ENCODE measurements around the gene FOS. TPM values are rescaled to one million over a fixed set of nuclear protein-coding genes. Genes with fewer than 3 reads are reported as not detected.

FOS gene
- total and polyA plus RNA-seq, 2 of the 13 experiments (the other 11 are each of a cell fraction or from before 2014, with no cell fraction given), result 15.9 to 24.2 TPM

GRCh38 chr14:75286313-75286712 lies 7.7 kb downstream of the FOS start (continued):
- TF ChIP-seq, protein P1, sequence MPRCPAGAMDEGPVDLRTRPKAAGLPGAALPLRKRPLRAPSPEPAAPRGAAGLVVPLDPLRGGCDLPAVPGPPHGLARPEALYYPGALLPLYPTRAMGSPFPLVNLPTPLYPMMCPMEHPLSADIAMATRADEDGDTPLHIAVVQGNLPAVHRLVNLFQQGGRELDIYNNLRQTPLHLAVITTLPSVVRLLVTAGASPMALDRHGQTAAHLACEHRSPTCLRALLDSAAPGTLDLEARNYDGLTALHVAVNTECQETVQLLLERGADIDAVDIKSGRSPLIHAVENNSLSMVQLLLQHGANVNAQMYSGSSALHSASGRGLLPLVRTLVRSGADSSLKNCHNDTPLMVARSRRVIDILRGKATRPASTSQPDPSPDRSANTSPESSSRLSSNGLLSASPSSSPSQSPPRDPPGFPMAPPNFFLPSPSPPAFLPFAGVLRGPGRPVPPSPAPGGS (CRISPR knock-in tag; IDR thresholded peaks at IDR 0.05), result peak; percentile 93
- TF ChIP-seq KDM5B (CRISPR knock-in tag; IDR thresholded peaks at IDR 0.05; ENCODE audit: borderline replicate concordance) (no peak), CREM (IDR thresholded peaks at IDR 0.05) (0 out of 2 replicates have a peak, but pooled peaks have one; percentile 36), CREM (CRISPR knock-in tag; IDR thresholded peaks at IDR 0.05) (no peak), ZNF496 (CRISPR knock-in tag; IDR thresholded peaks at IDR 0.05; ENCODE audit: insufficient replicate concordance) (no peak), MIER3 (CRISPR knock-in tag; IDR thresholded peaks at IDR 0.05; ENCODE audit: borderline replicate concordance) (no peak), TBL1XR1 (IDR thresholded peaks at IDR 0.05; ENCODE audit: borderline replicate concordance, low read length, partially characterized antibody) (no peak), PCBP2 (optimal IDR thresholded peaks at IDR 0.05; ENCODE audit: low read depth, low read length, poor library complexity, severe bottlenecking) (no peak), HMG20A (CRISPR knock-in tag; IDR thresholded peaks at IDR 0.05; ENCODE audit: borderline replicate concordance) (no peak; the same call in 1 of the 2 replicates)

DNA sequence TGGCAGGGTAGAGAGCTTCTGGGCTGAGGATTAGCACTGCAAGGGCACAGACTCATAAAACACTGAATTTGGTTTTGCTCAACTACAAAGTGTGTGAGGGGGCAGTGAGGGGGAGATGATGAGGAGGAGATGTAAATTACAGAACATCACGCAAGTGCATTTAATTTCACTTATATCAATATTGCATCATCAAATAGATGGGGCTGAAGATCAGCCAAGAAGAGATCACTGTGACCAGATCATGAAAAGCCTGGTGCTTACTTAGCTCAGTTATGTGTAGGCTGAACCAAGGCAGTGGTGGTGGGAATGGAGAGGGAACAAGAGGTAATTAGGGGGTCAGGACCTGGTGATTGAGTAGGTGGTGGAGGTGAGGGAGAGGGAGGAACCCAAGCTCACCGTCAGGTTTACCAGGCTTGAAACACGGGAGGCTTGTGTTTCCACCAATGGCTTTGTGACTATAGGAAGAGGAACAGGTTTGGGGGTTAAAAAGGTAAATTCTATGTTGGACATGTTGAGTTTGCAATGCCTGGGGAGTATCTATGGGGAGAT lies 11.3 kb downstream of the FOS start:
- Histone ChIP-seq H3K4me1 (ENCODE audit: insufficient read depth, low read length) (peaks cover 61% of the 10 kb centered on the region), H3K27me3 (ENCODE audit: control insufficient read depth in 1 of 2, insufficient read depth in 2 of 2, low read length in 2 of 2) (no peaks in the 10 kb centered on the region; a peak in 1 of 5 replicates), H3K9me3 (ENCODE audit: low read length) (no peaks in the 10 kb centered on the region), H3K4me3 (replicated peaks in 1 of 3; ENCODE audit: insufficient read depth in 1 of 3, low read depth in 2 of 3, low read length in 3 of 3) (no peak overlapping the region), H3K27ac (ENCODE audit: extremely low read length, insufficient read depth, low read length) (no peak overlapping the region), H2AFZ (ENCODE audit: low read length) (no peak overlapping the region), H3K79me2 (ENCODE audit: insufficient read depth, low read length) (no peaks in the 10 kb centered on the region), H3K36me3 (replicated peaks in 1 of 2; ENCODE audit: control insufficient read depth in 1 of 2, insufficient read depth in 2 of 2, low read length in 2 of 2) (no peaks in the 10 kb centered on the region), H4K20me1 (ENCODE audit: insufficient read depth, low read length) (no peaks in the 10 kb centered on the region), H3K9ac (ENCODE audit: insufficient read depth, low read depth, low read length) (no peak overlapping the region), H3K4me2 (ENCODE audit: low read depth, low read length) (no peak overlapping the region; the same call in 1 of the 2 replicates)
- intact Hi-C loops (cut with micrococcal nuclease; ENCODE audit: unreplicated experiment) (no loop called here), in situ Hi-C loops (cut with HindIII; ENCODE audit: extremely low pct_ligation_motif_present, low pct_unique_long_range_greater_than_20kb) (no loop called here)
- FAIRE-seq, result no peak
- ChIA-PET POLR2A (interaction anchor here (2.1 kb wide), 1 partner anchor 11 kb away, joined by 7 read pairs; the partner anchor contains the start of gene FOS), CTCF (ENCODE audit: low intra/inter-chr PET ratio, low total read pairs) (no interaction called here)
- 11% methylated on average over 3 of the region's 3 CpGs for WGBS (ENCODE audit: low lambda C conversion rate)
- no TSS peak for BruUV-seq (replicated peaks)
- ATAC-seq, result no peak
- TF ChIP-seq ZBTB3 (CRISPR knock-in tag; IDR thresholded peaks at IDR 0.05; ENCODE audit: borderline replicate concordance, low read depth) (no peak), CEBPB (IDR thresholded peaks at IDR 0.05; ENCODE audit: borderline replicate concordance, low read depth, low read length) (peak; percentile 79), CEBPG (CRISPR knock-in tag; IDR thresholded peaks at IDR 0.05) (peak; percentile 24; the same call in 1 of the 2 replicates), MAFK (conservative IDR thresholded peaks at IDR 0.05 in 1 of 2, IDR thresholded peaks at IDR 0.05 in 1 of 2; ENCODE audit: low read length in 2 of 2) (no peak), ATF7 (IDR thresholded peaks at IDR 0.05) (peak; percentile 85), ATF7 (CRISPR knock-in tag; IDR thresholded peaks at IDR 0.05) (no peak), EEA1 (CRISPR knock-in tag; IDR thresholded peaks at IDR 0.05; ENCODE audit: borderline replicate concordance) (no peak)
- TF ChIP-seq, protein P2, sequence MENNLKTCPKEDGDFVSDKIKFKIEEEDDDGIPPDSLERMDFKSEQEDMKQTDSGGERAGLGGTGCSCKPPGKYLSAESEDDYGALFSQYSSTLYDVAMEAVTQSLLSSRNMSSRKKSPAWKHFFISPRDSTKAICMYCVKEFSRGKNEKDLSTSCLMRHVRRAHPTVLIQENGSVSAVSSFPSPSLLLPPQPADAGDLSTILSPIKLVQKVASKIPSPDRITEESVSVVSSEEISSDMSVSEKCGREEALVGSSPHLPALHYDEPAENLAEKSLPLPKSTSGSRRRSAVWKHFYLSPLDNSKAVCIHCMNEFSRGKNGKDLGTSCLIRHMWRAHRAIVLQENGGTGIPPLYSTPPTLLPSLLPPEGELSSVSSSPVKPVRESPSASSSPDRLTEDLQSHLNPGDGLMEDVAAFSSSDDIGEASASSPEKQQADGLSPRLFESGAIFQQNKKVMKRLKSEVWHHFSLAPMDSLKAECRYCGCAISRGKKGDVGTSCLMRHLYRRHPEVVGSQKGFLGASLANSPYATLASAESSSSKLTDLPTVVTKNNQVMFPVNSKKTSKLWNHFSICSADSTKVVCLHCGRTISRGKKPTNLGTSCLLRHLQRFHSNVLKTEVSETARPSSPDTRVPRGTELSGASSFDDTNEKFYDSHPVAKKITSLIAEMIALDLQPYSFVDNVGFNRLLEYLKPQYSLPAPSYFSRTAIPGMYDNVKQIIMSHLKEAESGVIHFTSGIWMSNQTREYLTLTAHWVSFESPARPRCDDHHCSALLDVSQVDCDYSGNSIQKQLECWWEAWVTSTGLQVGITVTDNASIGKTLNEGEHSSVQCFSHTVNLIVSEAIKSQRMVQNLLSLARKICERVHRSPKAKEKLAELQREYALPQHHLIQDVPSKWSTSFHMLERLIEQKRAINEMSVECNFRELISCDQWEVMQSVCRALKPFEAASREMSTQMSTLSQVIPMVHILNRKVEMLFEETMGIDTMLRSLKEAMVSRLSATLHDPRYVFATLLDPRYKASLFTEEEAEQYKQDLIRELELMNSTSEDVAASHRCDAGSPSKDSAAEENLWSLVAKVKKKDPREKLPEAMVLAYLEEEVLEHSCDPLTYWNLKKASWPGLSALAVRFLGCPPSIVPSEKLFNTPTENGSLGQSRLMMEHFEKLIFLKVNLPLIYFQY (CRISPR knock-in tag; IDR thresholded peaks at IDR 0.05; ENCODE audit: borderline replicate concordance), result no peak
- DNase-seq (ENCODE audit: low spot score), result no peak
